Dendritic cell treated with granulocyte-macrophage colony-stimulating factor and Interleukin-4, amounts not matched to agents 40 ng/mL and 50 ng/mL, for 4 days (primary cell): Measurements from ENCODE around the gene SLC15A1.

Source experiments
- H3K27ac Mint-ChIP-seq: one replicate; pipeline ENCODE4 v1.8.0; 2022; ENCODE audit warnings: mild to moderate bottlenecking, mixed read lengths
- H3K27me3 Mint-ChIP-seq: one replicate; pipeline ENCODE4 v1.8.0; 2022; ENCODE audit warnings: mild to moderate bottlenecking, mixed read lengths
- H3K36me3 Mint-ChIP-seq: one replicate; pipeline ENCODE4 v1.8.0; 2022; ENCODE audit warnings: low read depth, mixed read lengths
- H3K4me1 Mint-ChIP-seq: one replicate; pipeline ENCODE4 v1.8.0; 2022; ENCODE audit warnings: low read depth, mixed read lengths
- H3K4me3 Mint-ChIP-seq: one replicate; pipeline ENCODE4 v1.8.0; 2022; ENCODE audit warnings: mild to moderate bottlenecking, moderate library complexity, mixed read lengths
- H3K9me3 Mint-ChIP-seq: one replicate; pipeline ENCODE4 v1.8.0; 2022; ENCODE audit warnings: mixed read lengths
- intact Hi-C: fragments of 100-400 bp; cut with micrococcal nuclease; formaldehyde crosslinking; loops from one replicate; pipeline ENCODE4 v1.15.0; 2022

The SLC15A1 gene

DNA sequence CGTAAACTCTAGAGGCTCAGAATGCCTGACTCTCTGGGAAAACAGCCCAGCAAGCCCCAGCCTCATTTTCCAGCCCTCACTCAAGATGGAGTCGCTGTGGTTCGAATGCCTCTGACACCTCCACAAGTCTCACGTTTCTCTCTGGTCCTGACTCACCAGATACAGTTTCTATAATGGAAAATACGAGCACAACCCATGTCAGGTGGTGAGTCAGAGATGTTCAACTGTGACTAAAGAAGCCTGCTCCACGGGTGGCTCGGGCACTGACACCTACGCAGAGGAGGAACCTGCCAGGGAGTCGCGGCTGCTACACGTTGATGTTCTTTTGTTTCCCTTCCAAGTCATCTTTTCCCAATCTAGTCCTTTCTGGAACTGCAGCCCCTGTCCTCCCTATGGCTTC is 88.4 kb downstream of the SLC15A1 start:
- no peaks in the 10 kb centered on the region for H3K4me1 Mint-ChIP-seq
- no peak overlapping the region for H3K27ac Mint-ChIP-seq
- no peak overlapping the region for H3K4me3 Mint-ChIP-seq
- peaks cover 22% of the 10 kb centered on the region for H3K27me3 Mint-ChIP-seq
- no peaks in the 10 kb centered on the region for H3K36me3 Mint-ChIP-seq
- no peaks in the 10 kb centered on the region for H3K9me3 Mint-ChIP-seq
- intact Hi-C loops, result no loop called here

DNA sequence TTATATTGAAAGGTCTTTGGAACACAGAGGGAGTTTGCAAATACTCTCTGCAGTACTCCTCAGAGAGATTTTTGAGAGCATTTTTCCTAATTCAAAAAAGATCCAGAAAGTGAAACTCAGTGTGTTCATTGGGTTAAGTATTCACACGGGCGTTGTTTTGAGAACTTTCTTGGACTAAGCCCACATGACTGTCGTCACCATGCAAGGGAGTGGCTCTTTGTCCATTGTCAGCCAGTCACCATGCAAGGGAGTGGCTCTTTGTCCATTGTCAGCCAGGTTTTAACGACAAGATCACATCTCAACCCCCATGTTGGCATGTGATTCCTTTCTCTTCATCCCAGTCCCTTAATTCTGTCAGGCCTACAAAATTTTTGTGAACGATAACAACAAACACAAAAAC is 94.3 kb downstream of the SLC15A1 start:
- Mint-ChIP-seq H3K36me3 (no peaks in the 10 kb centered on the region), H3K27ac (no peak overlapping the region), H3K4me3 (no peak overlapping the region), H3K27me3 (peaks cover 28% of the 10 kb centered on the region), H3K9me3 (no peaks in the 10 kb centered on the region), H3K4me1 (peaks cover 11% of the 10 kb centered on the region)
- intact Hi-C loops, result loop anchor here (10.0 kb wide), 1 partner anchor 143 kb away; no protein-coding TSS in a partner anchor

DNA sequence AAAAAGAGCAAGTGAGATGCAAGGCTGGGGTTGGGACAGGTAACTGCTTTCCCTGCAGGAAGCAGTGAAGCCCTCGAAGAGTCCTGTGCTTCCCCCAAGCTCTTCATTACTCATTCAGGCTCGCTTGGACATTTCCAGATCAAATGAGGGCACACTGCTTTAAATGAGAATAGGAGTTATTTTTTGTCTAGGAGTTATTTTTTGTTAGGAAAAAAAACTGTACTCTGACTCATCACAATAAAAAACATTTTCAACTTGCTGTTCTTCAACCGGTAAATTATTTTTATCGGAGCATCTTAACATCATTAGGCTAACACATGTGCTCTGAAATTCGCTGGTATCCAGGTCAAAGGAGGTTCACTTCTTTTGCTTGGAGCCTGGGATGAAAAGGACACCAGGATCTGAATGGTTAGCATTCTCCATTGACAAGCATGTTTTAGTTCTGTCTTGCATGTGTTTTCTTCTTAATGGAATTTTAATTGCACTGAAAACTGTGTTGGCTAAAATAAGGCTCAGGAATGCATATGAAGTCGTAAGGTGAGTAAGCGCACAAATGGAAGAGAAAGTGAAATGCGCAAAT is 94.9 kb downstream of the SLC15A1 start:
- H3K4me3 Mint-ChIP-seq, result no peak overlapping the region
- intact Hi-C loops, result loop anchor here (10.0 kb wide), 1 partner anchor 143 kb away; no protein-coding TSS in a partner anchor
- peaks cover 28% of the 10 kb centered on the region for H3K27me3 Mint-ChIP-seq
- no peaks in the 10 kb centered on the region for H3K36me3 Mint-ChIP-seq
- no peak overlapping the region for H3K27ac Mint-ChIP-seq
- peaks cover 12% of the 10 kb centered on the region for H3K4me1 Mint-ChIP-seq
- H3K9me3 Mint-ChIP-seq, result no peaks in the 10 kb centered on the region

DNA sequence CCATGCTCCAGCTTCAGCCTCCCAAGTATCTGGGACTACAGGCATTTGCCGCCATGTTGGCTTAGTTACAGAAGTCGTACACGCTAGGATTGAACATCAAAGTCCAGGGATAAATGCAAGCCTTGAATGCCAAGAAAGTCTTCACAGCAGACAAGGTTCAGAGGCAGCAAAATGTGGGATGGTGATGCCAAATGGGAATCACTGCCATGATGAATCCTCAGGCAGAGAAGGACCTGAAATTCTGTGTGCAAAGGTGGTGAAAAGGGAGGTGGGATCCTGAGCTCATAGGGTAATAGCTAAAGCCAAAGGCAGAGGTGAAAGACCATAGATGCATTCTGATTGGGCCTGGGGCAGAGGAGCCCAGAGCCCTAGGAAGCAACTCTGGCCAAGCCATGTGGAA is 96.2 kb downstream of the SLC15A1 start:
- intact Hi-C loops, result loop anchor here (10.0 kb wide), 1 partner anchor 141 kb away; no protein-coding TSS in a partner anchor
- Mint-ChIP-seq H3K27me3 (peaks cover 24% of the 10 kb centered on the region), H3K27ac (no peak overlapping the region), H3K4me1 (peaks cover 12% of the 10 kb centered on the region), H3K36me3 (no peaks in the 10 kb centered on the region), H3K9me3 (no peaks in the 10 kb centered on the region), H3K4me3 (no peak overlapping the region)

DNA sequence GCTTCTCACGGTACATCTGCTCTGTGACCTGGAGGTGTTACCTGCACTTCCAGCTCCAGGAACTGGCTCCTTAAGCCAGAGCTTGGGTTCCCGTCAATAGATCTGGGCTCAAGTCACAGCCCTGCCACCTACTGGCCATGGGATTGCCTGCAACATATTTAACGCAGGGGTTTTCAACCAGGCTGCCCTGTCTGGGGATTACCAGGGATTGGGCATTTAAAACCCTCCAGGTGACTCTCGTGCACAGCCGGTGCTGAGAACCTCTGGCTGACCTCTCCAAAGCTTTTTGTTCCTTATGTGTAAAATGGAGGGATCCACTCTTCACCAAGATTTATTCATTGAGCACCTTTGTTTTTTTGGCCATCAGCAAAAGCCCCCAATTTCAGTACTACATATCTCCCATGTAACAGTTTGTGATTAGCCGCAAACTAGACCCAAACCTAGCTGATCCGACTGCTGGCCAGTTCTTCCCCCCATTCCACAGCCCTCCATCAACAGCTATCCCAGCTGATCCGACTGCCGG is 98.9 kb downstream of the SLC15A1 start:
- H3K27ac Mint-ChIP-seq, result no peak overlapping the region
- no peak overlapping the region for H3K4me3 Mint-ChIP-seq
- H3K36me3 Mint-ChIP-seq, result no peaks in the 10 kb centered on the region
- intact Hi-C loops, result loop anchor here (1.0 to 10.0 kb wide), 3 partner anchors 76 to 208 kb away; partner anchors contain the start of gene STK24
- H3K9me3 Mint-ChIP-seq, result no peaks in the 10 kb centered on the region
- H3K27me3 Mint-ChIP-seq, result peaks cover 23% of the 10 kb centered on the region
- H3K4me1 Mint-ChIP-seq, result peaks cover 38% of the 10 kb centered on the region

DNA sequence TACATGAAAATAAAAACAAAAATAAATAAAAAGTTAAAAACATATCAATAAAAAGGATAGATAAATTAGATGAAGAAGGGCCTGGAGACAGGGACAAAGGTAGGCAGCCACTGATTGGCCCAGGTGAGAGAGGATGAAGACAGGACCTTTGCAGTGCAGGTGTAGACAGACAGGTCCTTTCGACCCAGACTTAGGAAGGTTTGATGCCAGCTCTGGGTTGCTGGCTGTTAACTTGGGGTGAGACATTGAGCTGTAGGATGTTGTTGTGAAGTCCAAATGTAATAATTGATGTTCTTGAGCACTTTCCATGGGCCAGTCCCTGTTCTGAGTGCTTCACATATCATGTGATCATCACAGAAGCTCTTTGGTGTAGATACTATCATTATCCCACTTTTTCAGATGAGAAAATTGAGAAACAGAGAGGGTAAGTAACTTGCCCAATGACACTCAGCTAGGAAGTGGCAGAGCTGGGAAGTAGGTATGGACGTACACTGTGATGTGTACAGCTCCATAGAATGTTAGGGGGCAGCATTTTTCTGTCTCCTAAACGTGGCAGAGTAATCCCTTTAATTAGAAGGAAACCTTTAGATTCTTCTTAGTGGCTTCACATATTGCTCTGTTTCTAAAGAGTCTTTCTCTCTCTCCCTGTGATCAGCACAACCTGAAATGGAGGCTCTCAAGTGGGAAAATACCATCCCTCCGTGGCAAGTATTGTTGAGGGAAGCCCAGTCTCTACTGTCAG is 99.6 kb downstream of the SLC15A1 start:
- Mint-ChIP-seq H3K4me1 (peaks cover 44% of the 10 kb centered on the region), H3K9me3 (no peaks in the 10 kb centered on the region), H3K36me3 (no peaks in the 10 kb centered on the region), H3K27me3 (peaks cover 21% of the 10 kb centered on the region), H3K27ac (no peak overlapping the region), H3K4me3 (no peak overlapping the region)
- intact Hi-C loops, result loop anchor here (1.0 to 10.0 kb wide), 3 partner anchors 76 to 208 kb away; partner anchors contain the start of gene STK24

DNA sequence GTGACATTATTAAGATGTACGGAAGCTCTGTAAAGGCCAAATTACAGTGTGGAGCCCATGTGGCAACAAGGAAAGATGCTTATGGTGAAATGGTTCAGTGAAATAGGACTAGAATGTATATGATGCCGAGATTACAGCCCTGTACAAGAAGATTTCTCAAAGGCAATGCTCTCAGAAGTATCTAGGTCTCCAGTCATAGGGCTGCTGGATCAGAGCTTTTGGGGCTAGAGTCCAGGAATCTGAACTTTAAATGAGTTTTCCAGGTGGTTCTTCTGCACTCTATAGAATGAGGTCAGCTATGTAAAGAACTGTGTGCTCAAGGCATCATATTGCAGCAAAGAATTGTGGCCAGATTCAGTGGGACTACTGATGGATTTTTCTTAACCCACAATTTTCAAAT is 100.2 kb downstream of the SLC15A1 start:
- H3K27ac Mint-ChIP-seq, result peak overlapping the region; percentile 65
- peaks cover 19% of the 10 kb centered on the region for H3K27me3 Mint-ChIP-seq
- intact Hi-C loops, result loop anchor here (5.0 to 10.0 kb wide), 2 partner anchors 75 to 137 kb away; partner anchors contain the start of gene STK24
- peaks cover 49% of the 10 kb centered on the region for H3K4me1 Mint-ChIP-seq
- H3K36me3 Mint-ChIP-seq, result no peaks in the 10 kb centered on the region
- no peak overlapping the region for H3K4me3 Mint-ChIP-seq
- no peaks in the 10 kb centered on the region for H3K9me3 Mint-ChIP-seq

DNA sequence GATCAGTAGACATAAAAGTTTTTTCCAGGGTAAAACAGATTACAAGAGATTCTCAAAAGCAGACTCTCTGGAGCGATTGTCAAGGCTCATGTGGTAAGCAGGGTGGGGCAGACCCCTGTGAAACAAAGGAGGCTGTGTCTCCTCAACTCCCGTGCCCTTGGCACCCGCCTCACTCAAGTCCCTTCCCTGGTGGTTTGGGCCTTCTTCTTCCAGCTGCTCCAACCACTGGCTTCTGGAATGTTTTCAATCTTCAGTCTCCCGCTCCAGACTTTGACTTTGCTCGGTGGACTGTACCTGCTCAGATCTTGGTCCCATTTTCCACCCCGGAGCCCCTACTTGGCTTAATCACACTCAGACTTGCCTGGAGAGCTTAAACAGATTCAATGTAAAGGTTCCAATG is 100.7 kb downstream of the SLC15A1 start:
- Mint-ChIP-seq H3K4me3 (no peak overlapping the region), H3K27ac (peak overlapping the region; percentile 65), H3K9me3 (no peaks in the 10 kb centered on the region), H3K4me1 (peaks cover 49% of the 10 kb centered on the region), H3K36me3 (no peaks in the 10 kb centered on the region), H3K27me3 (peaks cover 14% of the 10 kb centered on the region)
- intact Hi-C loops, result loop anchor here (5.0 to 10.0 kb wide), 2 partner anchors 74 to 137 kb away; partner anchors contain the start of gene STK24

DNA sequence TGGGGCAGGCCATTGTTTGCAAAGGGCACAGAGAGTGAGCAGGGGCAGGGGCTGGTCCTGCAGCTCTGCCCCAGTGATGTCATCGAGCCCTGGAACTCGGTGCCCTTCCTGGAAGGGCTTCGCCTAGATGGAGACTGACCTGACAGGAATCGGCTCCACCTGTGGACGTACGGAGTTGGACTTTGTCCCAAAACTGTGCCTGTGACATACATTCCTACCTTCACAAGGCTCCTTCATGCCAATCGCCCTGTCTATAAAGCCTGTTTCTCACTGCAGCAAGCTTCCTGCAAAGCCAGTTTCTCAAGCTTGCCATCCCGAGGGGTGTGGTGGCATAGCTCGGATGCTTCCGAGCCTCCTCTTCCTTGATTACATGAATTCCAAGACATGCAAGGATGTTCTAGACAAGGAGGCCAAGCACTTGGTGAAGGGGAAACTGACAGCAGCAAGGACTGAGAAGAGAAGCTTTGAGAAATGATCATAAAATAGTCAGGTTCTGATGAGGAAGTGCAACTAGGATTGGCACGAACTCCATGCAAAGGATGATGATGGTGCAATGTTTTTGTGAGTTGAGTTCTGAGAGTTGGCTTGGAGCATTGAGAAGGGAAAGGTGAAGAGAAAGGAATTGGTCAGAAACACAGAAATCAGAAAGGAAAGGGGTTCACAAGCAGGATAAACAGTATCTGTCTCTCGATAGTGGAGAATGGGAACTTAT is 101.9 kb downstream of the SLC15A1 start:
- H3K4me3 Mint-ChIP-seq, result no peak overlapping the region
- H3K4me1 Mint-ChIP-seq, result peaks cover 57% of the 10 kb centered on the region
- intact Hi-C loops, result loop anchor here (1.0 to 10.0 kb wide), 3 partner anchors 55 to 136 kb away; partner anchors contain the start of gene STK24

DNA sequence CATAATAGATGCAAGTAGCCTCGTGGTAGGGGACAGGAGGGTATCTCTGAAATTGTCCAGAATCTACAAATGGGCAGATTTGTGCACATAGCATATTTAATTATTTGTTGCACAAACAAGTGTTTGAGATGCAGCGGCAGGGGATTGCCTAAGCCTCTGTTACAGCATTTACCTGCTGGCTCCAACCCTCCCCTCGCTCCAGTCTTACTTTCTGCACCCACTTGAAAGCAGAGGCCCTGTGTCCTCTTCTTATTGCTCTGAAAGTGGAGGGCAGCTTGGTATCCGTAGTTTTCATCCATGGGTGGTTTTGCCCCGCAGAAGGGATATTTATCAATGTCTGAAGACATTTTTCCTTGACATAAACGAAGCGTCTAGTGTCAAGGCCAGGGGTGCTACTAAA is 102.6 kb downstream of the SLC15A1 start:
- Mint-ChIP-seq H3K27me3 (peaks cover 9% of the 10 kb centered on the region), H3K9me3 (no peaks in the 10 kb centered on the region), H3K4me3 (no peak overlapping the region), H3K36me3 (no peaks in the 10 kb centered on the region), H3K4me1 (peaks cover 53% of the 10 kb centered on the region), H3K27ac (peak overlapping the region; percentile 86)
- intact Hi-C loops, result loop anchor here (1.0 to 10.0 kb wide), 3 partner anchors 55 to 135 kb away; partner anchors contain the start of gene STK24

More for the DNA sequence above, 101.9 kb downstream of the SLC15A1 start:
- peak overlapping the region; percentile 17 for H3K27ac Mint-ChIP-seq
- H3K36me3 Mint-ChIP-seq, result no peaks in the 10 kb centered on the region
- peaks cover 12% of the 10 kb centered on the region for H3K27me3 Mint-ChIP-seq
- H3K9me3 Mint-ChIP-seq, result no peaks in the 10 kb centered on the region

DNA sequence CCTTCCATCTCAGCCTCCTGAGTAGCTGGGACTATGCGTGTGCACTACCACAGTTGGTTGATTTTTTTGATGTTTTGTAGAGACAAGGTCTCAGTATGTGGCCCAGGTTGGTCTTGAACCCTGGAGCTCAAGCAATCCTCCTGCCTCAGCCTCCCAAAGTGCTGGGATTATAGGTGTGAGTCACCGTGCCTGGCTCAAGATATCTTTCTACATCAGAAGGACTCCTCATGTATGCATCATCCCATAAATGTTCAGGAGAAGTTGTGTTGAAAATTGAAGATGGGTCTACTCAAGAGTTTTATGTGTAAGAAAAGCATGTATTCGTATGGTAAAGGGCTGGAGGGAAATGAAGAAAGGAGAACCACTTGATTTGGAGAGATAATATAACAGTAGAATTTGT is 103.8 kb downstream of the SLC15A1 start:
- Mint-ChIP-seq H3K9me3 (no peaks in the 10 kb centered on the region), H3K27ac (peak overlapping the region; percentile 86), H3K36me3 (no peaks in the 10 kb centered on the region), H3K4me1 (peaks cover 53% of the 10 kb centered on the region), H3K27me3 (peaks cover 10% of the 10 kb centered on the region), H3K4me3 (no peak overlapping the region)
- intact Hi-C loops, result no loop called here

DNA sequence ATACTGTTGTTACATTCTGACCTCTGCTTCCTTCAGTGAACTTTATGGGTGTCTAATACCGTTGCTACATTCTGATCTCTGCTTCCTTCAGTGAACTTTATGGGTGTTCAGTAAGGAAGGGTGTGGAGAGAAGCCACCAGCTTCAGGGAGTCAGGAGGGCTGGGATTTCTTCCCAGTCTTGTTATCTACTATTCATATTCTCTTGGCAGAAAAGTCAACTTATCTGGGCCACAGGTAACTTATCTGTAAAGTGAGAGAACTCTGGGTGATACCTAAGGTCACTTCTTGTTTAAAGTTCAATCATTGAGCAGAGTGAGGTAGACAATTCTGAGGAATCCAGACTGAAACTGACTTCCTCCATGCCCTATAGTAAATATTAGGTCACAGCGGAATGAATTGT is 104.3 kb downstream of the SLC15A1 start:
- H3K27ac Mint-ChIP-seq, result peak overlapping the region; percentile 86
- H3K36me3 Mint-ChIP-seq, result no peaks in the 10 kb centered on the region
- intact Hi-C loops, result no loop called here
- no peaks in the 10 kb centered on the region for H3K9me3 Mint-ChIP-seq
- H3K4me1 Mint-ChIP-seq, result peaks cover 49% of the 10 kb centered on the region
- H3K4me3 Mint-ChIP-seq, result no peak overlapping the region
- H3K27me3 Mint-ChIP-seq, result peaks cover 9% of the 10 kb centered on the region

DNA sequence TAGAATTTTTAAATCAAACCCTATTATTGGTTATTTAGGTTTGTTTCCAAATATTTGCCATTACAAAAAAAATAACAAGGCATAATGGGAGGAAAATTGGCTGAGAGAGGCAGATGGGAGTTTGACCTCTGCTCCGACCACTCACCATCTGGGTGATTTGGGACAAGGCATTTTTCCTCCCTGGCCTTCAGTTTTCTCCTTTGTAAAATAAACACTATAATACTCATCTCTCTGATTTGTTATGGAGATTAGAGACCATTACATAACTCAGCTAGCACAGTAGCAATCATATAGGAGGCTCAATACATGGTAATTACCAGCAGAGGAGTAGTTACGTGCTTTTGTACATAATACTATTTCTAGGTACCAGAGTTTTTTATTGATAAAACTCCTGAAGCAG is 105.4 kb downstream of the SLC15A1 start:
- no peaks in the 10 kb centered on the region for H3K9me3 Mint-ChIP-seq
- peaks cover 9% of the 10 kb centered on the region for H3K27me3 Mint-ChIP-seq
- no peak overlapping the region for H3K4me3 Mint-ChIP-seq
- no peak overlapping the region for H3K27ac Mint-ChIP-seq
- peaks cover 47% of the 10 kb centered on the region for H3K4me1 Mint-ChIP-seq
- H3K36me3 Mint-ChIP-seq, result no peaks in the 10 kb centered on the region
- intact Hi-C loops, result no loop called here
